ENCODE results near the gene ENOPH1. TPM values are rescaled to one million over a fixed set of nuclear protein-coding genes. Genes with fewer than 3 reads are reported as not detected.
"Not testable (repeated sequence)": the region's sequence is repeated elsewhere in the genome, so short reads cannot be mapped to it uniquely, and the experiment has no call there.

ENOPH1 gene
- total RNA-seq: 40.4 and 42.3 TPM in 2 replicates

GRCh38 chr4:82430193-82430963 is at the start of gene ENOPH1, which contains the start of gene HNRNPDL:
TSS of gene ENOPH1 (plus strand) at chr4:82430590. CDS start at chr4:82430830, 240 bp downstream.
TSS of gene HNRNPDL (minus strand) at chr4:82430462. CDS start at chr4:82429690, 772 bp downstream.
- intact Hi-C loops (cut with micrococcal nuclease): loop anchor here (1.0 to 5.0 kb wide), 4 partner anchors 32 to 682 kb away; partner anchors contain the start of gene PLAC8

- intact Hi-C loops (cut with micrococcal nuclease): no loop called here
Observed at GRCh38 chr4:82380831-82381230, 49.6 kb upstream of the ENOPH1 start.

GRCh38 chr4:82381235-82381634 is 49.2 kb upstream of the ENOPH1 start:
- intact Hi-C loops (cut with micrococcal nuclease): no loop called here

GRCh38 chr4:82381661-82382296 is 48.6 kb upstream of the ENOPH1 start:
- intact Hi-C loops (cut with micrococcal nuclease): no loop called here

GRCh38 chr4:82382751-82383150 is 47.6 kb upstream of the ENOPH1 start:
- intact Hi-C loops (cut with micrococcal nuclease): no loop called here

- intact Hi-C loops (cut with micrococcal nuclease): not testable (repeated sequence)
Observed at GRCh38 chr4:82386312-82386711, 44.1 kb upstream of the ENOPH1 start.

- intact Hi-C loops (cut with micrococcal nuclease): no loop called here
Observed at GRCh38 chr4:82388405-82388804, 42.0 kb upstream of the ENOPH1 start.

GRCh38 chr4:82390061-82390460 is 40.3 kb upstream of the ENOPH1 start:
- intact Hi-C loops (cut with micrococcal nuclease): not testable (repeated sequence)

GRCh38 chr4:82394896-82395295 is 35.5 kb upstream of the ENOPH1 start:
- intact Hi-C loops (cut with micrococcal nuclease): no loop called here

GRCh38 chr4:82397527-82397926 is 32.9 kb upstream of the ENOPH1 start:
- intact Hi-C loops (cut with micrococcal nuclease): no loop called here

- intact Hi-C loops (cut with micrococcal nuclease): no loop called here
Observed at GRCh38 chr4:82398263-82398662, 32.1 kb upstream of the ENOPH1 start.

GRCh38 chr4:82401600-82401999 is 28.8 kb upstream of the ENOPH1 start:
- intact Hi-C loops (cut with micrococcal nuclease): no loop called here

GRCh38 chr4:82402196-82402775 is 28.1 kb upstream of the ENOPH1 start:
- intact Hi-C loops (cut with micrococcal nuclease): no loop called here

- intact Hi-C loops (cut with micrococcal nuclease): no loop called here
Observed at GRCh38 chr4:82403725-82404124, 26.7 kb upstream of the ENOPH1 start.

- intact Hi-C loops (cut with micrococcal nuclease): not testable (repeated sequence)
Observed at GRCh38 chr4:82415061-82415460, 15.3 kb upstream of the ENOPH1 start.

GRCh38 chr4:82415922-82416365 is 14.4 kb upstream of the ENOPH1 start:
- intact Hi-C loops (cut with micrococcal nuclease): no loop called here

GRCh38 chr4:82419451-82419850 is 10.9 kb upstream of the ENOPH1 start:
- intact Hi-C loops (cut with micrococcal nuclease): no loop called here

- intact Hi-C loops (cut with micrococcal nuclease): no loop called here
Observed at GRCh38 chr4:82421796-82422560, 8.4 kb upstream of the ENOPH1 start.

- intact Hi-C loops (cut with micrococcal nuclease): no loop called here
Observed at GRCh38 chr4:82422616-82423015, 7.8 kb upstream of the ENOPH1 start.

- intact Hi-C loops (cut with micrococcal nuclease): no loop called here
Observed at GRCh38 chr4:82423245-82424054, 6.9 kb upstream of the ENOPH1 start.

All from T-helper 2 cell treated with Interferon-gamma antibody and Interleukin-4, amounts not matched to agents 100 ng/mL and 5 ng/mL, for 36 hours (primary cell).